ENCODE measurements around the gene MID1IP1.

The MID1IP1 gene

GRCh38 chrX:38803243-38803587 is 2.0 kb downstream of the MID1IP1 start:
- no peaks in the 10 kb centered on the region for H3K27me3 ChIP-seq (ENCODE audit: insufficient read depth, low read length)
- H3K9me2 ChIP-seq (ENCODE audit: low read depth, low read length): no peaks in the 10 kb centered on the region
- no peak overlapping the region for H3K4me3 ChIP-seq (ENCODE audit: low read depth, low read length, poor library complexity, severe bottlenecking)
- H2AFZ ChIP-seq (ENCODE audit: low read length): no peak overlapping the region
- H3K79me2 ChIP-seq (ENCODE audit: insufficient read depth, low read length): no peaks in the 10 kb centered on the region
- no peak overlapping the region for H3K27ac ChIP-seq (ENCODE audit: low read depth, low read length, poor library complexity, severe bottlenecking)
- H3F3A ChIP-seq (ENCODE audit: insufficient read depth, low read length): no peaks in the 10 kb centered on the region
- no peaks in the 10 kb centered on the region for H4K20me1 ChIP-seq (ENCODE audit: insufficient read depth, low read length)
- H3K36me3 ChIP-seq (ENCODE audit: insufficient read depth, low read length): no peaks in the 10 kb centered on the region
- no peaks in the 10 kb centered on the region for H3K9me3 ChIP-seq (ENCODE audit: low read length)
- H3K4me2 ChIP-seq (ENCODE audit: low read length): no peak overlapping the region
- H3K4me1 ChIP-seq (ENCODE audit: insufficient read depth, low read length, severe bottlenecking): peaks cover 37% of the 10 kb centered on the region
- H3K9ac ChIP-seq (ENCODE audit: low read length): no peak overlapping the region
- TF ChIP-seq CTCF (IDR thresholded peaks at IDR 0.05; ENCODE audit: low read length) (no peak), EZH2 (IDR thresholded peaks at IDR 0.05; ENCODE audit: borderline replicate concordance, low read length) (no peak)

- Histone ChIP-seq H3K27ac (ENCODE audit: low read depth, low read length, poor library complexity, severe bottlenecking) (no peak overlapping the region), H3K4me2 (ENCODE audit: low read length) (no peak overlapping the region), H3K27me3 (ENCODE audit: insufficient read depth, low read length) (no peaks in the 10 kb centered on the region), H3K9ac (ENCODE audit: low read length) (no peak overlapping the region), H3K9me3 (ENCODE audit: low read length) (no peaks in the 10 kb centered on the region), H3K4me1 (ENCODE audit: insufficient read depth, low read length, severe bottlenecking) (peaks cover 43% of the 10 kb centered on the region), H4K20me1 (ENCODE audit: insufficient read depth, low read length) (no peaks in the 10 kb centered on the region), H3K79me2 (ENCODE audit: insufficient read depth, low read length) (no peaks in the 10 kb centered on the region), H3F3A (ENCODE audit: insufficient read depth, low read length) (no peaks in the 10 kb centered on the region), H3K36me3 (ENCODE audit: insufficient read depth, low read length) (no peaks in the 10 kb centered on the region), H2AFZ (ENCODE audit: low read length) (no peak overlapping the region), H3K4me3 (ENCODE audit: low read depth, low read length, poor library complexity, severe bottlenecking) (no peak overlapping the region), H3K9me2 (ENCODE audit: low read depth, low read length) (no peaks in the 10 kb centered on the region)
- no peak for TF ChIP-seq EZH2 (IDR thresholded peaks at IDR 0.05; ENCODE audit: borderline replicate concordance, low read length)
- no peak for TF ChIP-seq CTCF (IDR thresholded peaks at IDR 0.05; ENCODE audit: low read length)
These were observed 2.6 kb downstream of the MID1IP1 start for GRCh38 chrX:38803588-38804431.

DNA sequence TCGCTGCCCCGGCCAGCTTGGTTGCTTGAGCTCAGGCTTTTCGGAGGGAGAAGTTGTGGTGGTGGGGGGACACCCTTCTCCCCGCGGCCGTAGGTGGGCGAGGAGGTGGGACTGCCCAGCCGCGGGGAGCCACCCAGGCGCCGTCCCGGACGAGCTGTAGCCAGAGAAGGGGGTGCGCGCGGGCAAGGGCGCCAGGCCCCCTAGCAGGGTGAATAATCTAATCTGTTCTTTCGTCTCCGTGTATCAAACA is 3.1 kb downstream of the MID1IP1 start:
- Histone ChIP-seq H3K4me1 (ENCODE audit: insufficient read depth, low read length, severe bottlenecking) (peaks cover 48% of the 10 kb centered on the region), H3K9ac (ENCODE audit: low read length) (no peak overlapping the region), H3K79me2 (ENCODE audit: insufficient read depth, low read length) (no peaks in the 10 kb centered on the region), H4K20me1 (ENCODE audit: insufficient read depth, low read length) (no peaks in the 10 kb centered on the region), H3F3A (ENCODE audit: insufficient read depth, low read length) (no peaks in the 10 kb centered on the region), H3K27me3 (ENCODE audit: insufficient read depth, low read length) (no peaks in the 10 kb centered on the region), H2AFZ (ENCODE audit: low read length) (no peak overlapping the region), H3K4me2 (ENCODE audit: low read length) (no peak overlapping the region), H3K27ac (ENCODE audit: low read depth, low read length, poor library complexity, severe bottlenecking) (no peak overlapping the region), H3K9me3 (ENCODE audit: low read length) (no peaks in the 10 kb centered on the region), H3K9me2 (ENCODE audit: low read depth, low read length) (no peaks in the 10 kb centered on the region), H3K36me3 (ENCODE audit: insufficient read depth, low read length) (no peaks in the 10 kb centered on the region), H3K4me3 (ENCODE audit: low read depth, low read length, poor library complexity, severe bottlenecking) (no peak overlapping the region)
- TF ChIP-seq EZH2 (IDR thresholded peaks at IDR 0.05; ENCODE audit: borderline replicate concordance, low read length) (no peak), CTCF (IDR thresholded peaks at IDR 0.05; ENCODE audit: low read length) (no peak)
